Measurements from ENCODE around the gene PAX5. TPM values are rescaled to one million over a fixed set of nuclear protein-coding genes. Genes with fewer than 3 reads are reported as not detected.

The PAX5 gene
- polyA plus RNA-seq, 1 experiment = not detected

GRCh38 chr9:36971935-36972488, 62.1 kb downstream of the PAX5 start:
- ChIA-PET POLR2A (no interaction called here), CTCF (no interaction called here)
- no peak for TF ChIP-seq CTCF (IDR thresholded peaks at IDR 0.05; ENCODE audit: insufficient read depth, low read depth, low read length)
- Histone ChIP-seq H3K36me3 (ENCODE audit: control insufficient read depth, insufficient read depth, low read length) (no peaks in the 10 kb centered on the region), H3K27me3 (ENCODE audit: control insufficient read depth, insufficient read depth, low read length) (peaks cover 9% of the 10 kb centered on the region), H3K4me3 (ENCODE audit: low read depth, low read length) (no peak overlapping the region)
- no peak for DNase-seq (ENCODE audit: low read depth)

GRCh38 chr9:36970007-36970888, 63.8 kb downstream of the PAX5 start:
- H3K27me3 ChIP-seq (ENCODE audit: control insufficient read depth, insufficient read depth, low read length) = peaks cover 8% of the 10 kb centered on the region
- no peak for TF ChIP-seq CTCF (IDR thresholded peaks at IDR 0.05; ENCODE audit: insufficient read depth, low read depth, low read length)
- ChIA-PET POLR2A (no interaction called here), CTCF (no interaction called here)
- no peaks in the 10 kb centered on the region for H3K36me3 ChIP-seq (ENCODE audit: control insufficient read depth, insufficient read depth, low read length)
- no peak overlapping the region for H3K4me3 ChIP-seq (ENCODE audit: low read depth, low read length)
- no peak for DNase-seq (ENCODE audit: low read depth)

- Histone ChIP-seq H3K36me3 (ENCODE audit: control insufficient read depth, insufficient read depth, low read length) (no peaks in the 10 kb centered on the region), H3K4me3 (ENCODE audit: low read depth, low read length) (no peak overlapping the region), H3K27me3 (ENCODE audit: control insufficient read depth, insufficient read depth, low read length) (peaks cover 8% of the 10 kb centered on the region)
- DNase-seq (ENCODE audit: low read depth) = no peak
- no peak for TF ChIP-seq CTCF (IDR thresholded peaks at IDR 0.05; ENCODE audit: insufficient read depth, low read depth, low read length)
- ChIA-PET POLR2A (no interaction called here), CTCF (no interaction called here)
Measured at GRCh38 chr9:36969216-36969771, 64.8 kb downstream of the PAX5 start.

- no peak overlapping the region for H3K4me3 ChIP-seq (ENCODE audit: low read depth, low read length)
- DNase-seq (ENCODE audit: low read depth) = no peak
- peaks cover 8% of the 10 kb centered on the region for H3K27me3 ChIP-seq (ENCODE audit: control insufficient read depth, insufficient read depth, low read length)
- no peaks in the 10 kb centered on the region for H3K36me3 ChIP-seq (ENCODE audit: control insufficient read depth, insufficient read depth, low read length)
- CTCF ChIA-PET = no interaction called here
- POLR2A ChIA-PET = no interaction called here
- TF ChIP-seq CTCF (IDR thresholded peaks at IDR 0.05; ENCODE audit: insufficient read depth, low read depth, low read length) = no peak
Measured at GRCh38 chr9:36968574-36969215, 65.4 kb downstream of the PAX5 start.

GRCh38 chr9:36967997-36968396, 66.1 kb downstream of the PAX5 start:
- TF ChIP-seq CTCF (IDR thresholded peaks at IDR 0.05; ENCODE audit: insufficient read depth, low read depth, low read length) = no peak
- no peaks in the 10 kb centered on the region for H3K36me3 ChIP-seq (ENCODE audit: control insufficient read depth, insufficient read depth, low read length)
- H3K4me3 ChIP-seq (ENCODE audit: low read depth, low read length) = no peak overlapping the region
- H3K27me3 ChIP-seq (ENCODE audit: control insufficient read depth, insufficient read depth, low read length) = peaks cover 10% of the 10 kb centered on the region
- no peak for DNase-seq (ENCODE audit: low read depth)
- ChIA-PET POLR2A (no interaction called here), CTCF (no interaction called here)

All from BJ (cell line).